ENCODE results near the gene LY86. TPM values are rescaled to one million over a fixed set of nuclear protein-coding genes. Genes with fewer than 3 reads are reported as not detected.
"Not testable (repeated sequence)": the region's sequence is repeated elsewhere in the genome, so short reads cannot be mapped to it uniquely, and the experiment has no call there.

The LY86 gene
- total RNA-seq, 1 experiment from 2014 or later, result not detected

DNA sequence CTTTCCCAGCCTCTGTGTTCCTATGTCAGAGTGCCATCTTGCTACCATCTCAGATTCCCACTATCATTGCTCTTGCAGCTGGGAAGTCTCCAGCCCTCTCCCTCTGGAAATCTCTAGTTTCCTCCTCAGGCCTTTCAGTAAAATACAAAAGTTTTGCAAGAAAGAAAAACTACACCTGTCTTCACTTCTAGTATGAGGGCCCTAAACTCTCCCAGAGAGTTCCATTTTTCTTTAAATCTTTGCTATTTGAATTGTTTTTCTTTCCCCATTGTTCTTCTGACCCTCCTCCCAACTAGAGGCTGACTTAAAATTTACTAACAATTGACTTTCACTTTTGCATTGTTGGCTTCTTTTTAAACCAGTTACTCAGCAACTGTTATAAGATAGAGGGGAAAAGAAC, 62.8 kb downstream of the LY86 start:
- no peak for DNase-seq (ENCODE audit: low read depth)

DNA sequence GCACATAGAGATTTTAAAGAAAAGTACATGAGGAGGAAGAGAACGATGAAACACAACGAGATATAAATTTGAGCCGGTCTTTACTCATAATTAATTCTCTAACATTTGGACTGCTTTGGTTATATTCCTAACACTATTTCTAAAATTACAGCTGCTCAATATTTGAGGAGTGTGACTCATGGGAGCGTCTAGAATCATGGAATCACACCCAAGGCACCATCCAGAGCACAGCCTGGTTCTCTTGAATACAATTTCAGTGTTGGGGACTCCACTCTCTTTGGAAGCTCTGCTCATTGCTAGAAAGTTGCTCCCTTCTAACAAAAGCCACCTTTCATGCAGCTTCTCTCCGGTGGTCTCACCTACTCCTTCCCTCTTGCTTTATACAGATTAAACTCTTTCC, 64.4 kb downstream of the LY86 start:
- DNase-seq (ENCODE audit: low read depth), result no peak

DNA sequence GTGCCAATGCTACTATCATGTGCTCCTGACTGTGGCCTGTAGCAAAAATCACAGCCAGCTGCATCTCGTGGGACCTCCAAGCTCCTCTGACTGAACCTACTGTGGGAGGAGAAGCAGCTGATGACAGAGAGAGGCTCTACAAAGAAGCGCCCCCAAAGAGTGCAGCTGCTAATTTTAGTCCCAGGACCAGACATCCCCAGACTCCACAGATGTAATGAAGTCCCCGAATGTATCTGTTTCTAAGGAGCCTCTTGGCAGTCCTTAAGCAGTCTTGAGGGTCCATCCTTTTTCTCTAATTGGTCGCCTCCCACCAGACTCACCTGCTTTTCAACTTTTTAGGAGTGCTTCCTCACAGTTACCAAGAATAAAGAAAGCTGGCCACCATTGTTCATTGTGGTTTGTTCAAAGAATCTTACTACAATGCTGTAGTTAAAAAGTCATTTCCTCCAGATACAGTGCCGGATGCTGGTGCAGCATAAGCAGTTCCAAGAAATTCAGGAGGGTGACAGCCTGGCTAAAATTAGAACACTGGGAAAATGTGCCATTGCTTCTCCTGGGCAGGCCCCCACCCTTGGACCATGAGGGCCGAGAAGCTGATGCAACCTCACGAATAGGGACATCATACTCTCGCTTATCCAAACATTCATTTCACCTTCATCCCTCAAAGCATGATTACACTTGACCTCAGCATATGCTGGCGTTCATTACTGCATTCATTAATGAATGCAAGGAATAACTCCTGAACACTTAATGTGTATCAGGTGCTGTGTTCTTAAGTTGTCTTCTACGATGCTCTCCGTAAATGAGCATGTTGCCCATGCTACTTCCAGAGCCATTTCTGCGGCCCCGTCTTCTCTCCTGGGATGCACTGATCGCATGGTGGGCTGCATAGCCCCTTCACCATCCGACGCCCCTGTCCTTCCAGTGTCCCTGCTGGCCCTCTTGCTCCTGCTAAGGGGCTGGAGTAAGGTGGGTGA, 66.4 kb downstream of the LY86 start:
- peak; percentile 58 for DNase-seq (ENCODE audit: low read depth)

DNA sequence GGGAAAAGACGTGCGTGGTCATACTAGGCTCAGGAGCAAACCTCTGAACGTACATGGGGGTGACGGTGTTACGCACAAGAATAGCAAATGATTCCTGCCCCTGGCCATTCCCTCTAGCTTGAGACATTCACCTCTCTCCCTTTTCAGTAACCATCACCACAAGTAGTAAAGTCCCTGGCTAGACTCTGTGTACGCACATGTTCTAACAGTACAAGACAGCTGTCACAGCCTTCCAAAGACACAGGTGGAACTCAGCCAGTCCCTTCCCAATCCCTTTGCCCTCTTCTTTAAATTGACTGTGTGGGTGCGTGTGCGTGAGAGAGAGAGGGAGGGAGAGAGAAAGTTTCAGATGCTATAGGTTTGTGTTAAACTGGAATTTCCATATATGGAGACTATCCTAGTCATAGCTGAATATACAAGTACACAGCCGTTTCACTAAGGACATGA, 67.3 kb downstream of the LY86 start:
- no peak for DNase-seq (ENCODE audit: low read depth)

DNA sequence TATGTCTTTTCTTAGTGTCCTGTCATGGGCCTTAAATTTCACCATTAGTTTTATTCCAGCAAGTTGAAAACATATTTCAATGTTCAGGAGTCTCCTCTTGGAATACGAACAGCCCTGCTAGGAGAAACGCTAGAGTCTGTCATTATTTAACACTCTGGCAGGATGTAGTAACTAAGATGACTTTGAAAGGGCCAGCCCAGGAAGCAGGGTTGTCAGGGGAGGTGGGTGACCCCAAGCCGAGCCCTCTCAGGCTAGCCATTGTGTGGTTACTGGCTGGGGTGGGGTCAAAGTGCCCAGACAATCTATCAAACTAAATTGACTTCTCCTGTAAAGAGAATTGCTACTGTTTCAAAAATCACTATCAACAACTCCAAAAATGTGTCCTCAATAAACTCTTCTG, 67.8 kb downstream of the LY86 start:
- no peak for DNase-seq (ENCODE audit: low read depth)

DNA sequence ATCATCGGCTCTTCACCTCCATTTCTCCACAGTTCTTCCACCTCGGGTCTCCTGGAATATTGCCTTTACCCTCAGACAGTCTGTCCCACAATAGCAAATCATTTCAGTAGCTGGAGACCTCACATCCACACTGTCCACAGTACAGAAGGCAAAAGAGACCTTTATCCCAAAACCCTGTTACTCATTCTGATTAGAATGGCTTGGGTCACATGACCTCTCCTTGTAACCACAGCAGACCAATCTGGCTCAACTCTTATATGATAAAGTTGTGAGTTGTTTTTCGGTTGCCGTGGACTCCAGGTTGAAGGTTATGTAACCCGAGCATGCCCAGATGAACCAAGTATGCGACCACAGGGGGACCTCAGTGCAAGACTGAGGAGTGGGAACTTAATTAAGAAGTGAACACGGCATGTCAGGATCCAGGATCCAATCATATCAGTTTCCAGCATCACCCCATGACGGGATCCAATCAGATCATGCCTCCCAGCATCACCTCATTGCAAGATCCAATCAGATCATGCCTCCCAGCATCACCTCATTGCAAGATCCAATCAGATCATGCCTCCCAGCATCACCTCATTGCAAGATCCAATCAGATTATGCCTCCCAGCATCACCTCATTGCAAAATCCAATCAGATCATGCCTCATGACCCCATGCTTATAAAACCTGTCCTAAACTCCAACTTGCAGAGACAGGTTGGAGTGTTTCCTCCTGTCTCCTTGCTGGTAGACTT, 68.7 kb downstream of the LY86 start:
- peak; percentile 20 for DNase-seq (ENCODE audit: low read depth)

DNA sequence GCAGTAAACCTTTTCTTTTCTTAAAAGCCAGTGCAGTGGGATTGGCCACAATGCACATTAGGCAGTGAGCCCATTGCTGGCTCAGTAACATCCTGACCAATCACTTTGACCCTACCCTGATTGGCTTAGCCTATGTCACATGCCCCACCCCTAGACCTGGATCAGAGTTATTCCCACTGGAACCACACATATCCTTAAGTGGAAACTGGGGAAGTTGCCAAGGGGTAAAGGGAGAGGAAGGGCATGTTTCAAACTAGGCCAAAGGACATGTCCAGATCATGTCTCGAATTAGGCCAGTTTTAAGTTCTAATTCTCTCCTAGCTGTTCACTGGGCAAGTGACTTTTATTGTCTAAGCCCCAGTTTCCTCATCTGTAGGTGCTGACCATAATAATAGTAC, 69.3 kb downstream of the LY86 start:
- peak; percentile 19 for DNase-seq (ENCODE audit: low read depth)

DNA sequence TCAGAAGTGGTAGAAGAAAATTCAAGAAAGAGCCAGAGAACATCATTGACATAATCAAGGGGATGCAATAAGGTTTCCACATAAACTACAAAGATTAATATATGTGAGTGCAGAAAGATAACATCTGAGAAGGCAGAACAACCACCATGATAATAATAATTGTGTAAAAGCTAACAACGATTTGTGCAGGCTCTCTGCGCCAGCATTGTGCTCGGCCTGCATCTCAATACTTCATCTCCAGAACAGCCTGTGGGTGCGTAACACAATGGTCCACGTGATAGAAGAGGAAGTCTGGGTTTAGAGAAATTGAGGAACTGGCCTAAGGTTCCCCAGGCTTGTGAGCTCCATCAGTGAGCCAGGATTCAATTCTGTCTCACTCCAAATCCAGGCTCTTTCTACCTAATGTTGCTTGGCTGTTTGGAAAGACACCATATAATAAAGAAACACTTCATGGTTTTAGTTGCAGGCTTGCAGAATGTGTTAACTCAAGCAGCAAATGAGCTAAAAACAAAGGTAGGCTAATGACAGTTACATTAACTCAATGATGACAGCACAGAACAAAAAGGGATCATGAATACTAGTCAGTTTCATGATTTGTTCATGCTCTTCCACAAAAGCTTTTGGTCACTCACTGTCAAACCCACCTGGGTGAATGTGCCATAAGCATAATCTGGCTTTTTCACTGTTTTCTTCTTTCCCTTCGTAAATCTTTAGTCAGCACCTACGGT, 71.2 kb downstream of the LY86 start:
- DNase-seq (ENCODE audit: low read depth), result no peak

- DNase-seq (ENCODE audit: low read depth), result no peak
Measured at GRCh38 chr6:6660339-6661045, 72.0 kb downstream of the LY86 start.

- no peak for DNase-seq (ENCODE audit: low read depth)
Measured at GRCh38 chr6:6661191-6661590, 72.7 kb downstream of the LY86 start.

GRCh38 chr6:6661684-6662083, 73.2 kb downstream of the LY86 start:
- peak; percentile 32 for DNase-seq (ENCODE audit: low read depth)

DNA sequence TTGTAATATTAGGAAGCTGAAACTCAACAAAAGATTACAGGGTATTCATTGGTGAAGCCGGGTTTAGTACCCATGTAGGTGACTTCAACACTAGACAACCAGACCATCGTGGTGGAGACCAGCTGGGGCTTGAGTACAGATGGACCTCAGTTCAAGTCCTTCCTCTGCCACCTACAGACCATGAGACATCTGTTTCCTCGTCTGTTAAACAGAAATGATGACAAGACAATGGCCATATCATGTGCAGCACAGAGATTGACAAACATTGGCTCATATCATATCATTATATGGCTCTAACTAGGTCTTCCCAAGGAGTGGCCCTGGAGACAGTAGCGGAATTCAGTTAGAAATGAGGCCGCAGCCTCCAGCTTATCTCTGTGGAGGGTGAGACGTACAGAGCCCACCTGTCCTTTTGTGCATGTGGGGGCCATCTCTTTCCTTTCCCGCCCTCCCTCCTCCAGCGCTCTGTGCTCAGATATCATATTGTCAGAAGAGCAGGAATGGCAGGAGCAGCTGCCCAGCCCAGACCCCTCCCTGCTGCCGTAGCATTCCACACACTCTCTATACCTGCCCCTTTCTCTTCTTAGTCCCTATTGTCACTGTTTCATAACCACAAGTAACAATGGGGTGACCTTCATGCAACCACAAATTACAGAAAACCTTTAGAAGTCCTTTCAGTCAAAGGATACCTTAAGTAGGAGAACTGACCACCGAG, 75.1 kb downstream of the LY86 start:
- no peak for DNase-seq (ENCODE audit: low read depth)

- DNase-seq (ENCODE audit: low read depth), result no peak
Measured at GRCh38 chr6:6665555-6666243, 77.2 kb downstream of the LY86 start.

- DNase-seq (ENCODE audit: low read depth), result not testable (repeated sequence)
Measured at GRCh38 chr6:6670150-6670549, 81.6 kb downstream of the LY86 start.

DNA sequence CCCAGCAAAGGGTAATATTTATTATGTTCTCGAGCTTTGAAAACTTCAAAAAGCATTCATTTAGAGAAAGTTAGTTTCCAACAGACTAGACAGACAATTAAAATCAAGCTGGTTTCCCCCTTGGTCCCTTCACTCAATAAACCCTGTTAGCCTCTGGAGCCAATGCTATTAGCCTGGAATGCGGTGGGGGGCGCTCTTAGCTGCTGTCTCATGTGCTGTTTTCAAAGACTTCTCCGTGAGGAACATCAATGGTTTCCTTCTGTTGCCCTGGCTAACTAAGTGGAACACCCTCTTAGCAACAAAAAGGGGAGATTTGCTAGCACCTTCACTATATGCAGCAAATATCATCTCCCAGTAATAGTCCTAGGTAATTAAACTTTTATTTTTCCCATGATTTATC, 86.4 kb downstream of the LY86 start:
- no peak for DNase-seq (ENCODE audit: low read depth)

- DNase-seq (ENCODE audit: low read depth), result peak; percentile 73
Measured at GRCh38 chr6:6676910-6677441, 88.5 kb downstream of the LY86 start.

DNA sequence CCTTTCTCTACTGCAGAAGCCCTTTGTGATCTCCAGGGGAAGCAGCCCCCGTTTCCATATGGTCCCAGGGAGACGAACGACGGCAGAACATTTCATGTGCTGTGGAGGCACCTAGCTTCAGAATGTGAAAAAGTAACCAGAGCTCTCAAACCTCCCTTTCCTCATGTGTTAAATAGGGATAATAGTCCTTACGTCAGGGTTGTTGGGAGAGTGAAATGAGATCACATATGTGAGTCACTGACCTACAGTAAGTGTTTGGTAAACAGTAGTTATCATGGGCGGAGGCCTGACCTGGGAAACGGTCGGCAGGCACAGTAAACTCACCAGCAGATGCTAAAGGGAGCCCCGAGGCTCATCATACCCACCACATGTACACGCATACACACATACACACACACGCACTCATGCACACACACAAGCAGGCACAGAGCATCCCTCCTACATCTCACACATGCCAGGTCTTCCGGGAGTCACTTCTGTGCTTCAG, 89.7 kb downstream of the LY86 start:
- DNase-seq (ENCODE audit: low read depth), result peak; percentile 64

GRCh38 chr6:6678811-6679210, 90.3 kb downstream of the LY86 start:
- DNase-seq (ENCODE audit: low read depth), result no peak

- no peak for DNase-seq (ENCODE audit: low read depth)
Measured at GRCh38 chr6:6679633-6680032, 91.1 kb downstream of the LY86 start.

Data from HT1080 (cell line).